Activated T-helper 1 cell treated with anti-CD3 and anti-CD28 coated beads, Interleukin-12 subunit alpha, Interleukin-12 subunit beta, Interleukin-2, Interleukin-4 antibody, amounts not matched to agents 30 ng/mL and 10 ng/mL and 1 ng/mL, durations not matched to agents 14 hours and 24 hours and 36 hours (primary cell): Measurements from ENCODE around the gene CYB5R4. TPM values are rescaled to one million over a fixed set of nuclear protein-coding genes. Genes with fewer than 3 reads are reported as not detected.
A peak's percentile ranks its signal among the peaks of the same experiment; 100 is the strongest.

ENCODE experiments used
- DNase-seq: peaks from one replicate; pipeline ENCODE4 v3.0.0; 2021; ENCODE audit warnings: low spot score
- H3K27ac Mint-ChIP-seq: one replicate; pipeline ENCODE4 v1.8.0; 2021; ENCODE audit warnings: mild to moderate bottlenecking, mixed read lengths
- H3K27me3 Mint-ChIP-seq: one replicate; pipeline ENCODE4 v1.8.0; 2022; ENCODE audit warnings: mild to moderate bottlenecking, moderate library complexity, mixed read lengths; ENCODE audit not compliant: insufficient read depth
- H3K36me3 Mint-ChIP-seq: one replicate; pipeline ENCODE4 v1.8.0; 2021; ENCODE audit warnings: low read depth, mixed read lengths
- H3K4me1 Mint-ChIP-seq: one replicate; pipeline ENCODE4 v1.8.0; 2021; ENCODE audit warnings: low read depth, mixed read lengths
- H3K4me3 Mint-ChIP-seq: one replicate; pipeline ENCODE4 v1.8.0; 2021; ENCODE audit warnings: mild to moderate bottlenecking, moderate library complexity, mixed read lengths
- H3K9me3 Mint-ChIP-seq: one replicate; pipeline ENCODE4 v1.8.0; 2021; ENCODE audit warnings: mixed read lengths
- intact Hi-C: fragments of 100-400 bp; cut with micrococcal nuclease; formaldehyde crosslinking; loops from one replicate; pipeline ENCODE4 v1.15.1; 2024
- total RNA-seq: library from RNA; stranded (reverse); gene quantifications from 2 replicates; pipeline ENCODE4 v1.2.3, GENCODE V29; 2022

Gene CYB5R4
- 24.5 and 25.3 TPM in 2 replicates for total RNA-seq

GRCh38 chr6:83859410-83860358 is at the start of gene CYB5R4:
Gene CYB5R4 (plus strand): TSS chr6:83859689. CDS start chr6:83859783, 94 bp downstream.
- Mint-ChIP-seq H3K4me1 (peaks cover 33% of the 10 kb centered on the region), H3K4me3 (peak within 1 kb of the TSS; percentile 99), H3K27ac (peak within 1 kb of the TSS; percentile 90), H3K27me3 (peaks cover 11% of the 10 kb centered on the region), H3K36me3 (peaks cover 10% of the 10 kb centered on the region), H3K9me3 (no peaks in the 10 kb centered on the region)
- intact Hi-C loops: loop anchor here (1.0 to 10.0 kb wide), 7 partner anchors 25 to 1818 kb away; partner anchors contain the start of genes CEP162, IBTK, PGM3 and RWDD2A
- peak; percentile 91 for DNase-seq

GRCh38 chr6:83812595-83812994 is 46.9 kb upstream of the CYB5R4 start:
- DNase-seq: no peak
- Mint-ChIP-seq H3K4me3 (no peak overlapping the region), H3K27ac (no peak overlapping the region), H3K4me1 (no peaks in the 10 kb centered on the region), H3K27me3 (no peaks in the 10 kb centered on the region), H3K9me3 (no peaks in the 10 kb centered on the region), H3K36me3 (no peaks in the 10 kb centered on the region)
- intact Hi-C loops: no loop called here

GRCh38 chr6:83815631-83816272 is 43.7 kb upstream of the CYB5R4 start:
- DNase-seq: no peak
- Mint-ChIP-seq H3K4me3 (no peak overlapping the region), H3K4me1 (no peaks in the 10 kb centered on the region), H3K27me3 (no peaks in the 10 kb centered on the region), H3K36me3 (no peaks in the 10 kb centered on the region), H3K27ac (no peak overlapping the region), H3K9me3 (no peaks in the 10 kb centered on the region)
- intact Hi-C loops: no loop called here

GRCh38 chr6:83822629-83823169 is 36.8 kb upstream of the CYB5R4 start:
- Mint-ChIP-seq H3K27me3 (no peaks in the 10 kb centered on the region), H3K9me3 (no peaks in the 10 kb centered on the region), H3K27ac (no peak overlapping the region), H3K4me3 (no peak overlapping the region), H3K4me1 (no peaks in the 10 kb centered on the region), H3K36me3 (no peaks in the 10 kb centered on the region)
- no peak for DNase-seq
- intact Hi-C loops: no loop called here

GRCh38 chr6:83824388-83824801 is 35.1 kb upstream of the CYB5R4 start:
- intact Hi-C loops: no loop called here
- Mint-ChIP-seq H3K9me3 (no peaks in the 10 kb centered on the region), H3K36me3 (no peaks in the 10 kb centered on the region), H3K27me3 (no peaks in the 10 kb centered on the region), H3K4me1 (no peaks in the 10 kb centered on the region), H3K4me3 (no peak overlapping the region), H3K27ac (no peak overlapping the region)
- no peak for DNase-seq

- no peaks in the 10 kb centered on the region for H3K36me3 Mint-ChIP-seq
- H3K9me3 Mint-ChIP-seq: no peaks in the 10 kb centered on the region
- intact Hi-C loops: no loop called here
Measured at GRCh38 chr6:83824831-83825230, 34.7 kb upstream of the CYB5R4 start.

GRCh38 chr6:83827050-83827449 is 32.4 kb upstream of the CYB5R4 start:
- H3K4me3 Mint-ChIP-seq: no peak overlapping the region
- no peaks in the 10 kb centered on the region for H3K4me1 Mint-ChIP-seq
- H3K9me3 Mint-ChIP-seq: no peaks in the 10 kb centered on the region
- no peak for DNase-seq
- no peaks in the 10 kb centered on the region for H3K36me3 Mint-ChIP-seq
- H3K27ac Mint-ChIP-seq: no peak overlapping the region
- H3K27me3 Mint-ChIP-seq: no peaks in the 10 kb centered on the region
- intact Hi-C loops: no loop called here

More at GRCh38 chr6:83824831-83825230, 34.7 kb upstream of the CYB5R4 start:
- no peak overlapping the region for H3K27ac Mint-ChIP-seq
- no peak overlapping the region for H3K4me3 Mint-ChIP-seq
- no peaks in the 10 kb centered on the region for H3K27me3 Mint-ChIP-seq
- DNase-seq: no peak
- H3K4me1 Mint-ChIP-seq: no peaks in the 10 kb centered on the region

GRCh38 chr6:83838727-83839126 is 20.8 kb upstream of the CYB5R4 start:
- H3K4me1 Mint-ChIP-seq: no peaks in the 10 kb centered on the region
- H3K27me3 Mint-ChIP-seq: peaks cover under 1% of the 10 kb centered on the region
- intact Hi-C loops: no loop called here
- no peak for DNase-seq
- no peaks in the 10 kb centered on the region for H3K36me3 Mint-ChIP-seq
- no peak overlapping the region for H3K27ac Mint-ChIP-seq
- H3K9me3 Mint-ChIP-seq: no peaks in the 10 kb centered on the region
- no peak overlapping the region for H3K4me3 Mint-ChIP-seq

GRCh38 chr6:83844170-83844569 is 15.3 kb upstream of the CYB5R4 start:
- intact Hi-C loops: no loop called here
- no peak for DNase-seq
- Mint-ChIP-seq H3K9me3 (no peaks in the 10 kb centered on the region), H3K36me3 (no peaks in the 10 kb centered on the region), H3K4me1 (no peaks in the 10 kb centered on the region), H3K27me3 (peaks cover 4% of the 10 kb centered on the region), H3K4me3 (no peak overlapping the region), H3K27ac (no peak overlapping the region)

GRCh38 chr6:83846291-83846690 is 13.2 kb upstream of the CYB5R4 start:
- DNase-seq: no peak
- Mint-ChIP-seq H3K9me3 (no peaks in the 10 kb centered on the region), H3K4me3 (no peak overlapping the region), H3K27me3 (peaks cover 18% of the 10 kb centered on the region), H3K36me3 (no peaks in the 10 kb centered on the region), H3K27ac (no peak overlapping the region), H3K4me1 (no peaks in the 10 kb centered on the region)
- intact Hi-C loops: no loop called here

- Mint-ChIP-seq H3K36me3 (no peaks in the 10 kb centered on the region), H3K4me3 (no peak overlapping the region), H3K27ac (peak overlapping the region; percentile 65), H3K9me3 (no peaks in the 10 kb centered on the region), H3K27me3 (peaks cover 18% of the 10 kb centered on the region), H3K4me1 (no peaks in the 10 kb centered on the region)
- no peak for DNase-seq
- intact Hi-C loops: no loop called here
Measured at GRCh38 chr6:83847179-83847578, 12.3 kb upstream of the CYB5R4 start.

GRCh38 chr6:83849127-83849526 is 10.4 kb upstream of the CYB5R4 start:
- no peaks in the 10 kb centered on the region for H3K36me3 Mint-ChIP-seq
- no peak overlapping the region for H3K27ac Mint-ChIP-seq
- peaks cover 29% of the 10 kb centered on the region for H3K27me3 Mint-ChIP-seq
- intact Hi-C loops: no loop called here
- H3K4me3 Mint-ChIP-seq: no peak overlapping the region
- H3K4me1 Mint-ChIP-seq: no peaks in the 10 kb centered on the region
- DNase-seq: no peak
- no peaks in the 10 kb centered on the region for H3K9me3 Mint-ChIP-seq

GRCh38 chr6:83849610-83850009 is 9.9 kb upstream of the CYB5R4 start:
- intact Hi-C loops: loop anchor here (10.0 kb wide), 2 partner anchors 655 to 915 kb away; partner anchors contain the start of genes PGM3, RWDD2A and TBX18
- Mint-ChIP-seq H3K9me3 (no peaks in the 10 kb centered on the region), H3K4me1 (no peaks in the 10 kb centered on the region), H3K27ac (no peak overlapping the region), H3K27me3 (peaks cover 34% of the 10 kb centered on the region), H3K4me3 (no peak overlapping the region), H3K36me3 (no peaks in the 10 kb centered on the region)
- DNase-seq: no peak
